ENCODE results near the gene GSTA4.

DNA sequence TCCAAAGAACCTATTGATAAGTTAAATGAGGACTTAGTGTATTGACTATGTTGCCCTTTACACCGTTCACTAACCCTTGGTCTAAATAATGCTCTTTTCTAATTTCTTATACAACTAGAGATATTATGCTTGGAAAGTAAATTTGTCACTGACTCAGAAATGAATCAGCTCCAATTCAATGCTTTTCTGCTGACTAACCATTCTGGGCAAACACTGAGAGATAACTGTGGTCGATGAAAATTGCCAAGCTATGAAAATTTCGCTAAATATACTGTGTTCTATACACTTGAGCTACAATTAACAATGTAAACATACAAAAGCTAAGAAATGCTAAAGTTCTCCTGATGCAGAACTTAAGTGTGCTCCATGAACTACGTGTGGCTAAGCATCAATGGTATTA lies 47.0 kb upstream of the GSTA4 start:
- no peak for TF ChIP-seq EZH2 (IDR thresholded peaks at IDR 0.05; ENCODE audit: borderline replicate concordance, insufficient read depth, low read length, poor library complexity, severe bottlenecking)
- TF ChIP-seq, protein P1, sequence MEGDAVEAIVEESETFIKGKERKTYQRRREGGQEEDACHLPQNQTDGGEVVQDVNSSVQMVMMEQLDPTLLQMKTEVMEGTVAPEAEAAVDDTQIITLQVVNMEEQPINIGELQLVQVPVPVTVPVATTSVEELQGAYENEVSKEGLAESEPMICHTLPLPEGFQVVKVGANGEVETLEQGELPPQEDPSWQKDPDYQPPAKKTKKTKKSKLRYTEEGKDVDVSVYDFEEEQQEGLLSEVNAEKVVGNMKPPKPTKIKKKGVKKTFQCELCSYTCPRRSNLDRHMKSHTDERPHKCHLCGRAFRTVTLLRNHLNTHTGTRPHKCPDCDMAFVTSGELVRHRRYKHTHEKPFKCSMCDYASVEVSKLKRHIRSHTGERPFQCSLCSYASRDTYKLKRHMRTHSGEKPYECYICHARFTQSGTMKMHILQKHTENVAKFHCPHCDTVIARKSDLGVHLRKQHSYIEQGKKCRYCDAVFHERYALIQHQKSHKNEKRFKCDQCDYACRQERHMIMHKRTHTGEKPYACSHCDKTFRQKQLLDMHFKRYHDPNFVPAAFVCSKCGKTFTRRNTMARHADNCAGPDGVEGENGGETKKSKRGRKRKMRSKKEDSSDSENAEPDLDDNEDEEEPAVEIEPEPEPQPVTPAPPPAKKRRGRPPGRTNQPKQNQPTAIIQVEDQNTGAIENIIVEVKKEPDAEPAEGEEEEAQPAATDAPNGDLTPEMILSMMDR (IDR thresholded peaks at IDR 0.05; ENCODE audit: poor library complexity, severe bottlenecking), result no peak
- TF ChIP-seq POLR2AphosphoS5 (IDR thresholded peaks at IDR 0.05), result no peak
- no peak for TF ChIP-seq EP300 (conservative IDR thresholded peaks at IDR 0.05; ENCODE audit: poor library complexity, severe bottlenecking)
- no peak for TF ChIP-seq MXI1 (conservative IDR thresholded peaks at IDR 0.05; ENCODE audit: poor library complexity, severe bottlenecking)

Data from neural cell (in vitro differentiated cells).